HUES64 (cell line): ENCODE data around the gene BACH2.

ENCODE experiments used
- H3K27ac ChIP-seq: 2 replicates; pipeline ENCODE4 v1.7.0; 2013; ENCODE audit warnings: low read depth, low read length, inconsistent platforms
- H3K27me3 ChIP-seq: 2 replicates; pipeline ENCODE4 v1.6.1; 2013; ENCODE audit warnings: mild to moderate bottlenecking, low read length; ENCODE audit not compliant: insufficient read depth
- H3K36me3 ChIP-seq: 2 replicates; pipeline ENCODE4 v1.6.1; 2013; ENCODE audit warnings: mild to moderate bottlenecking, low read length; ENCODE audit not compliant: insufficient read depth
- H3K4me1 ChIP-seq: 2 replicates; pipeline ENCODE4 v1.6.1; 2013; ENCODE audit warnings: mild to moderate bottlenecking, low read length, moderate library complexity; ENCODE audit not compliant: insufficient read depth
- H3K4me3 ChIP-seq: 2 replicates; pipeline ENCODE4 v1.5.1; 2013; ENCODE audit warnings: mild to moderate bottlenecking, low read length, moderate library complexity
- H3K9ac ChIP-seq: 2 replicates; pipeline ENCODE4 v1.6.1; 2013; ENCODE audit warnings: mild to moderate bottlenecking, low read depth, low read length
- H3K9me3 ChIP-seq: 2 replicates; pipeline ENCODE4 v1.6.1; 2013; ENCODE audit warnings: low read depth, low read length; ENCODE audit not compliant: insufficient read depth
- WGBS: fragments of 150-250, 120-280 bp; methylation state at CpG from one replicate; pipeline ENCODE4 v1.1.7; 2013; ENCODE audit warnings: missing lambda C conversion rate; 5-methylcytosine and 5-hydroxymethylcytosine counted together

Gene BACH2

DNA sequence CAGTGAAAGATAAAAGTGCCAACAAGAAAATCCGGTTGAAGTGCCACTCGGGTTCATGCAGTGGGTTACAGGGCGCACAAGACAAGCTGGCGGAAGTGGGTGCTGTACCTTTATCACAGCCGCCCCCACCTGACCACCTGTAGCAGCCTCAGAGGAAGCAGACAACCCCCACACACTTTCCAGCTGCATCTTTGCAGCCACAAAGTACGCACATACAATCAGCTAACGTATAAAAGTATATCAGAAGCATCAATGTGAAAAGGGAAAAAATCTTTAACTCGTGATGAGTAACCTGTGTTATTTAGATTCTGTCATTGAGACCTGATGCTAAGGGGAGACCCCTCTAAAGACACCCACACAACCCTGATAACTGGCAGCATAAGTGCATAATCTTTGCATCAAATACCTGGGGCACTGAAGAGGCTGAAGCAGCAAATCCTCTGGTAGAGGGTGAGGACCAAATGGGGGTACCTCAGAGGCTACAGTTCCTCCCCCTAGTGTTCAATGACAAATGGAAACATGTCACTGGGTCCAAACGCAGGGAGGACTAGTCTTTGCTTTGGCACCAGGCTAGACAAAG is 22.1 kb downstream of the BACH2 start:
- no peaks in the 10 kb centered on the region for H3K4me1 ChIP-seq
- WGBS = 90% methylated on average over 9 of the region's 9 CpGs
- H3K36me3 ChIP-seq = peaks cover 3% of the 10 kb centered on the region; the same call in 1 of the 2 replicates
- H3K9ac ChIP-seq = no peak overlapping the region
- H3K27me3 ChIP-seq = no peaks in the 10 kb centered on the region
- no peak overlapping the region for H3K4me3 ChIP-seq
- H3K27ac ChIP-seq = no peak overlapping the region
- no peaks in the 10 kb centered on the region for H3K9me3 ChIP-seq

DNA sequence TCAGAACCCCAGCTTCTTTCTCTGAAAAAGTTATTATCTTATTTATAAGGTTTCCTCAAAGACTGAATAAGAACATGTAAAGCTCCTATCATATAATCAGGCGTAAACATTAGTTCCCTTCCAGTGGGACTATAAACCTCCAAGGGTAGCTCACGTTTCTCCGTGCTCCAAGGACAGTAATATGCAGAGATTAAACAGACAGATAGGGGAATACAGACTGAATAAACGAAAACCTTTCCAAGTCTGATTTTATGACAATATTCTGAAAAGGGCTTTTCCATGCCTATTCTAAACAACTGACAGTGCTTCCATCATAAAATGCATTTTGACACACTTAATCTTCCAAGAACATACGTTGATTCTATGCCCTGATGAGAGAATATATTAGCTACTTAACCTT is 22.8 kb downstream of the BACH2 start:
- WGBS = 88% methylated on average over 5 of the region's 5 CpGs
- Histone ChIP-seq H3K9ac (no peak overlapping the region), H3K27ac (no peak overlapping the region), H3K4me3 (no peak overlapping the region), H3K36me3 (peaks cover 3% of the 10 kb centered on the region; the same call in 1 of the 2 replicates), H3K27me3 (no peaks in the 10 kb centered on the region), H3K9me3 (no peaks in the 10 kb centered on the region), H3K4me1 (no peaks in the 10 kb centered on the region)

GRCh38 chr6:90272895-90273294 is 23.7 kb downstream of the BACH2 start:
- Histone ChIP-seq H3K4me3 (no peak overlapping the region), H3K9me3 (no peaks in the 10 kb centered on the region), H3K9ac (no peak overlapping the region), H3K36me3 (peaks cover 3% of the 10 kb centered on the region; the same call in 1 of the 2 replicates), H3K27me3 (no peaks in the 10 kb centered on the region), H3K4me1 (no peaks in the 10 kb centered on the region), H3K27ac (no peak overlapping the region)
- WGBS = 94% methylated on average over 5 of the region's 5 CpGs

DNA sequence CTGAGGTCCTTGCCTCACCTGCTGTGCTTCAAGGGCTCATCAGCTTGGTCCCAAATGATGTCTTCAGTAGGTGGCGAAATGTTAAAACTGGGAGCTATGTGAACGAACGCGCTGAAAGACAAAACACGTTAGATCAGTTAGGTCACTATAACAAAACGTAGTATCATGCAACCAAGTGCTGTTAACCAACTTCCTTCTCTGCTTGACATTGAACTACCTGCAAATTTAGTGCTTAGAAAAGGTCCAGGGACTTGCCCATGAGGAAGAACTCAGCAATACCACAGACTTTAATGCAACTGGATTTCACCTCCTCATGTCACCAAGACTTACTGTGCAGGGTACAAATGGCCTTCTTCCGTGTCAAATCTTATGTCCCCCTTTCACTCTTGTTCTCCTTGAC is 24.8 kb downstream of the BACH2 start:
- 84% methylated on average over 7 of the region's 7 CpGs for WGBS
- Histone ChIP-seq H3K27ac (no peak overlapping the region), H3K4me3 (no peak overlapping the region), H3K36me3 (peaks cover 3% of the 10 kb centered on the region; the same call in 1 of the 2 replicates), H3K27me3 (no peaks in the 10 kb centered on the region), H3K9ac (no peak overlapping the region), H3K4me1 (no peaks in the 10 kb centered on the region), H3K9me3 (no peaks in the 10 kb centered on the region)

GRCh38 chr6:90269334-90269733 is 27.3 kb downstream of the BACH2 start:
- Histone ChIP-seq H3K27me3 (no peaks in the 10 kb centered on the region), H3K4me1 (no peaks in the 10 kb centered on the region), H3K9me3 (no peaks in the 10 kb centered on the region), H3K9ac (no peak overlapping the region), H3K36me3 (peaks cover 3% of the 10 kb centered on the region; the same call in 1 of the 2 replicates), H3K4me3 (no peak overlapping the region), H3K27ac (no peak overlapping the region)
- WGBS = 100% methylated on average over 1 of the region's 1 CpG

- Histone ChIP-seq H3K36me3 (peaks cover 3% of the 10 kb centered on the region; the same call in 1 of the 2 replicates), H3K4me1 (no peaks in the 10 kb centered on the region), H3K4me3 (no peak overlapping the region), H3K27ac (no peak overlapping the region), H3K27me3 (no peaks in the 10 kb centered on the region), H3K9ac (no peak overlapping the region), H3K9me3 (no peaks in the 10 kb centered on the region)
- WGBS = 93% methylated on average over 3 of the region's 3 CpGs
Observed at GRCh38 chr6:90268178-90268577, 28.5 kb downstream of the BACH2 start.

DNA sequence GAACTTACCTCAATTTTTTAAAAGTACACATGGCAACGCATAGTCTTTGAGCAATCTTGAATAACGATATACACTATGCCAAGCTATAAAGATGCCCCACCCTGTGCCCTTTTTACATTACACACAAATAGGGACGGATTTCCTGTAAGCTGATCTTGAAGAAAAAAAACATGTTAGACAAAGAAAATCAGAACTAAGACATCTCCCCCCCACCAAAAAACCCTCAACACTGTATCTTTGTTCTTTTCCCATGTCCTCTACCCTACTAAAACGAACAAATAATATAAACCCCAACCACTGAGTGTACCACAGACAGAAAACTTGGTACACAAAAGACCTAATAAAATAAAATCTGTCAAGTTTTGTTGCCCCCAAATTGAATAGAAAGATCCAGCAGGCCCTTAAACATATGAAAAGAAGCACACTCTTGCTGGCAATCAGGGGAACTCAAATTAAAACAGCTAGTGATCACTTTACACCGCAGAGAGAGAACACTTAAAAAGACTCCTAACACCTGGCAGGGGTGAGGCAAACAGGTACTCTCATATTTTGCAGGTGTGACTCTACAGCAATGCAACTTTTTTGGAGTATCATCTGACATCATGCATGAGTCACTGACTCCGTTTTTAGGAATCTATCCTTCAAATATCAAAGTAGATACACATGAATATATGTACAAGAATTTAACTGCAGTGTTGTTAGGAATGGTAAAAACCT is 29.6 kb downstream of the BACH2 start:
- Histone ChIP-seq H3K27me3 (no peaks in the 10 kb centered on the region), H3K27ac (no peak overlapping the region), H3K4me3 (no peak overlapping the region), H3K36me3 (peaks cover 3% of the 10 kb centered on the region; the same call in 1 of the 2 replicates), H3K9ac (no peak overlapping the region), H3K4me1 (no peaks in the 10 kb centered on the region), H3K9me3 (no peaks in the 10 kb centered on the region)
- WGBS = 89% methylated on average over 6 of the region's 6 CpGs

DNA sequence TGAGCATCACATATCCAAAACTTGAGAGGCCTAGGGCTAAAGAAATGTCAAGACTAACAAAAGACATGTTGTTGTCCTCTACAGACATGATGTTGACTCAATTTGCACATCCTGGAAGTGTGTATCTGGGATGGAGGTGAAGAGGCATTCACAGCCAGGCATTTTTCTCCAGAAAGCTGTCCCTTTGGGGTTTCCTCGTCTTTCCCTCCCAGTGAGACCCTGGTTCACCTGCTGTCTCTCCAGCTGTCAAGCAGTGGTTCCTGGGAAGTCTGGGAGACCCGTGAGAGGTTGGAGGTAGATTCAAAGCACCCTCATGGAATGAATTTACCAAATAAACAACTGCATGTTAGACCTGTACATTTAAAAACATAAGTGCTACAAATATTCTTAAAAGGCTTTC is 32.1 kb downstream of the BACH2 start:
- 80% methylated on average over 2 of the region's 2 CpGs for WGBS
- H3K27me3 ChIP-seq = no peaks in the 10 kb centered on the region
- H3K9ac ChIP-seq = no peak overlapping the region
- no peaks in the 10 kb centered on the region for H3K9me3 ChIP-seq
- H3K27ac ChIP-seq = no peak overlapping the region
- H3K4me3 ChIP-seq = no peak overlapping the region
- no peaks in the 10 kb centered on the region for H3K36me3 ChIP-seq
- no peaks in the 10 kb centered on the region for H3K4me1 ChIP-seq

GRCh38 chr6:90263633-90264032 is 33.0 kb downstream of the BACH2 start:
- Histone ChIP-seq H3K4me1 (no peaks in the 10 kb centered on the region), H3K27ac (no peak overlapping the region), H3K9me3 (no peaks in the 10 kb centered on the region), H3K4me3 (no peak overlapping the region), H3K9ac (no peak overlapping the region), H3K27me3 (no peaks in the 10 kb centered on the region), H3K36me3 (no peaks in the 10 kb centered on the region)

GRCh38 chr6:90261801-90262200 is 34.8 kb downstream of the BACH2 start:
- H3K27ac ChIP-seq = no peak overlapping the region
- H3K36me3 ChIP-seq = no peaks in the 10 kb centered on the region
- no peaks in the 10 kb centered on the region for H3K9me3 ChIP-seq
- no peaks in the 10 kb centered on the region for H3K4me1 ChIP-seq
- 96% methylated on average over 2 of the region's 2 CpGs for WGBS
- H3K4me3 ChIP-seq = no peak overlapping the region
- H3K9ac ChIP-seq = no peak overlapping the region
- H3K27me3 ChIP-seq = no peaks in the 10 kb centered on the region

- Histone ChIP-seq H3K4me1 (no peaks in the 10 kb centered on the region), H3K27me3 (no peaks in the 10 kb centered on the region), H3K27ac (no peak overlapping the region), H3K36me3 (no peaks in the 10 kb centered on the region), H3K4me3 (no peak overlapping the region), H3K9me3 (no peaks in the 10 kb centered on the region), H3K9ac (no peak overlapping the region)
- no CpG with 5 or more reads among the region's 1 CpG for WGBS
Observed at GRCh38 chr6:90257486-90257738, 39.2 kb downstream of the BACH2 start.
